GM21381 (cell line): ENCODE results near the gene CHRM4.
"Not testable (repeated sequence)": the region's sequence is repeated elsewhere in the genome, so short reads cannot be mapped to it uniquely, and the experiment has no call there.

Experiments used
- ATAC-seq: cut with Tn5 transposase; IDR thresholded peaks from one replicate; pipeline ENCODE4 v1.9.1; 2021; ENCODE audit warnings: mild to moderate bottlenecking, moderate library complexity; ENCODE audit not compliant: unreplicated experiment

The CHRM4 gene

DNA sequence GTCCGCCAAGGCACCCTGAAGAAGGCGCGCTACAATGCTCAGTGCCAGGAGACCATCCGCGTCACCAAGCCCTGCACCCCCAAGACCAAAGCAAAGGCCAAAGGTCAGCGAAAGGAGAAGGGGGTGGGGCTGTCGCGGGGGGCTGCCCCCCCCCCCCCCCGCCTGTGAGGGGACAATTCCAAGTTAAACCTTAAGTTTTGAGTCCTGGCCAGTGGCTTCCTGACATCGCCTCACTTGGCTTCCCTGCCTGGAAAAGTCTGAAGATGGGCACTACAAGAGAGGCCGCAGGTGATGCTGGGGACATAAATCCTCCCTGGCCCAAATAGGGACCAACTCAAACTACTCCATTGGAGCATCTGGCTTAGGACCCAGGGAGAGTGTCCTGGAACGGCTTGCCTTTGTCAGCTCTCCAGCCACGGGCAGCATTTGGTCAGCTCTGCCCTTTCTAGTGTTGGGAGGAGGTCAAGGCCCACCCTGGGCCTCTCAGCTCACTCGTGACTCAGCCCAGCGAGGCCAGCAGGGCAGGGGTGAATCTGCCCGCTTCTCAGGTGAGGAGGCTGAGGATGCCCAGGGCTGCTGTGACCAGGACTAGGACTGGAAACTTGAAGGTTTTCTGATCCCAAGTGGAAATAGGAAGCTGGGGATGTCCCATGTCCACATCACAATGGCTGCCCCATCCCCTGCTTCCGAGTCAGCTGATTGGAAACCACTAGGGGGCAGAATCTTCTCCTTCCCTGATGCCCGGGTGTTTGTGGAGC lies 8.8 kb downstream of the CHRM4 start:
- ATAC-seq, result no peak

- no peak for ATAC-seq
Observed at GRCh38 chr11:46381819-46382645, 9.5 kb downstream of the CHRM4 start.

GRCh38 chr11:46381048-46381818 lies 10.3 kb downstream of the CHRM4 start, which contains the start of gene MDK:
TSS of gene MDK (plus strand) at chr11:46381669. CDS start at chr11:46382058, 389 bp downstream.
- no peak for ATAC-seq

DNA sequence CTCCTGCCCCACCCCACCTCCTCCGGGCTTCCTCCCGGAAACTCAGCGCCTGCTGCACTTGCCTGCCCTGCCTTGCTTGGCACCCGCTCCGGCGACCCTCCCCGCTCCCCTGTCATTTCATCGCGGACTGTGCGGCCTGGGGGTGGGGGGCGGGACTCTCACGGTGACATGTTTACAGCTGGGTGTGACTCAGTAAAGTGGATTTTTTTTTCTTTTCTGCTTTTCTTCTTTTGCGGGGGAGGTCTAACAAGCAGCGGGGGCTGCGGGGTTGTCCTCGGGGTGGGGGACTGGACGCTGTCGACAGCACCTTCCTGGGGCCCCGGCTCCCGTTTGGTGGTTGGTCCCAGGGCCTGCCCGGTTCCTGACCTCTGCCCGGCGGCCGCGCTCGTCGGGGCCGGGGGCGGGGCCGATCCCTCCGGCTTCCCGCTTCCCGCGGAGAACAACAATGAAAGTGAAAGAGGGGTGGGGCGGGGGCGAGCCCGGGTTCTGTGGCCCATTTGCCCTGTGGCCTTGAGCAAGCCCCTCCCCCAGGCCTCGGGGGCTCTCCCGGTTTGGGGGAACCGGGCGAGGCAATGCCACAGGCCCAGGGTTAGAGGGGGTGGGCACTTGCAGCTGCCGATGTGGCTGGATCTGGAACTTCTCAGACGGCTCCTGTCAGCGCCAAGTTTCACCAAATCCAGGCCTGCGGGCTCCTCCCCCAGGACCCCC lies 11.1 kb downstream of the CHRM4 start:
- ATAC-seq, result no peak

DNA sequence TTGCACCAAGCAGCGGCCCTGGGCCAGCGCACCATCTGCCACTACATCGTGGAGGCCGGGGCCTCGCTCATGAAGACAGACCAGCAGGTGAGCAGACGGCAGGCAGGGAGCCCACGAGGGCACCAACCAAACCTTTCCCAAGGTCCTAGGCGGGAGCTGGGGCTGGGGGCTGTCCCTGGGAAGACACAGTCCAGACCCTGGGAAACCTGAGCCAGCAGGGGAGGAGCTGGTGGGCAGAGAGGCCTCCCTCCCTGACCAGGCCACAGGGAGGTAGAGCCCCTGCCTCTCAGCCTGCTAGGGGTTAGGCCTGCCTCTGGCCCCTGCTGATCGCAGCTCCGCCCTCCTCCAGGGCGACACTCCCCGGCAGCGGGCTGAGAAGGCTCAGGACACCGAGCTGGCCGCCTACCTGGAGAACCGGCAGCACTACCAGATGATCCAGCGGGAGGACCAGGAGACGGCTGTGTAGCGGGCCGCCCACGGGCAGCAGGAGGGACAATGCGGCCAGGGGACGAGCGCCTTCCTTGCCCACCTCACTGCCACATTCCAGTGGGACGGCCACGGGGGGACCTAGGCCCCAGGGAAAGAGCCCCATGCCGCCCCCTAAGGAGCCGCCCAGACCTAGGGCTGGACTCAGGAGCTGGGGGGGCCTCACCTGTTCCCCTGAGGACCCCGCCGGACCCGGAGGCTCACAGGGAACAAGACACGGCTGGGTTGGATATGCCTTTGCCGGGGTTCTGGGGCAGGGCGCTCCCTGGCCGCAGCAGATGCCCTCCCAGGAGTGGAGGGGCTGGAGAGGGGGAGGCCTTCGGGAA lies 11.9 kb downstream of the CHRM4 start:
- ATAC-seq, result not testable (repeated sequence)

DNA sequence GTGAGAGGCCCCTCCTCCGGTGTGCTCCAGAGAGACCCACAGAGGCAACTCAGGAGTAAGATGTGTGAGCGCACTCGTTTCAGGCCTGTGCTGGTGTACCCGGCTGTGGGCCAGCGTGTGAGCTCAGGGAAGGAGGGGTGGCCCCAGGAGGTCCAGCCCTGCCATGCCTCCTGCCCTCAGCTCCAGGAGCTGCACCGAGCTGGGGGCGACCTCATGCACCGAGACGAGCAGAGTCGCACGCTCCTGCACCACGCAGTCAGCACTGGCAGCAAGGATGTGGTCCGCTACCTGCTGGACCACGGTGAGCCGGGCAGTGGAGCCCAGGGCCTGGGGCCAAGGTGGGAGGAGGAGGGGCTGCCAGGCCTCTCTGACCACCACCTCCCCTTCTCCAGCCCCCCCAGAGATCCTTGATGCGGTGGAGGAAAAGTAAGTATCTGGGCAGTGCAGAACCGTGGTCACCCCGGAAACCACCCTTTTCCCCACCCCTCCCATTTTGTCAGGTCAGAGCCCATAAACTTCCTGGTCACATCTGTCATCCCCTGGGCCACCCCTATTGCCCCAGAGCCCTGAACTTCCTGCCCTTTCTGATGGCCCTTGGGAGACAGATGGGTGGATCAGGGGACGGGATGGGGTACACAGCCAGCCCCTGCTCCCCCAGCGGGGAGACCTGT lies 12.6 kb downstream of the CHRM4 start:
- no peak for ATAC-seq

DNA sequence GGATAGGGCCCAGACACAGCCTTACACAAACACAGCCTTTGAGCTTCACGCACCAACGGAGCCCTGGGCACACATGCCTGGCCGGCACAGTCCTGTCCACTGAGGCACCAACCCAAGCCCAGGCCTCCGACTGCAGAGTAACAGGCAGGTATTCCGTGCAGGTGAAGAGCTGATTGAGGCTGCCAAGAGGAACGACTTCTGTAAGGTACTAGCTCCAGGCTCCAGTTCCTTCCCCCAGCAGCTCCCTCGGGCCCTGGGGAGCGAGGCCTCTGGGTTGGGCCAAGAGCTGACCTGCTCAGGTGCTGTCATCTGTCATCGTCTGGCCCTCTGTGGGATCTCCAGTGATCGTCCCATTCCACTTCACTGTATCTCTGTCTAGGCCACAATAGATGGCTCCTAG lies 13.3 kb downstream of the CHRM4 start:
- ATAC-seq, result no peak

DNA sequence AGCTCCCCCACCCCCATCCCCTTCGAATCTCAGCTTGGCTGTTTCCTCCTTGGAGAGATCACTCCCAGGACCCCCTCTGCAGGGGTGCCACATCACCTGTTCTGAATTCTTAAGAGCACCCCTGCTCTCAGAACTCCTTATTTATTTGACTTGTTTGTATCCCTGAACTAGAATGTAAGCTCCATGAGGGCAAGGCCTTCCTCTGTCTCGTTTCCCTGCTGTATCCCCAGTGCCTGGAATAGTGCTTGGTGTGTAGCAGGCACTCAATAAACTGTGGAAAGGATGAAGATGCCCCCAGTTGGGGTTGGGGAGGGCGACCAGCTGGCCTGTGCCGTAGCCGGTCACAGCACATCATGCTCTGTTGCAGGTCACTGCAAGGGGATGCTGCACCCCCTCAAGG lies 13.7 kb downstream of the CHRM4 start:
- no peak for ATAC-seq

DNA sequence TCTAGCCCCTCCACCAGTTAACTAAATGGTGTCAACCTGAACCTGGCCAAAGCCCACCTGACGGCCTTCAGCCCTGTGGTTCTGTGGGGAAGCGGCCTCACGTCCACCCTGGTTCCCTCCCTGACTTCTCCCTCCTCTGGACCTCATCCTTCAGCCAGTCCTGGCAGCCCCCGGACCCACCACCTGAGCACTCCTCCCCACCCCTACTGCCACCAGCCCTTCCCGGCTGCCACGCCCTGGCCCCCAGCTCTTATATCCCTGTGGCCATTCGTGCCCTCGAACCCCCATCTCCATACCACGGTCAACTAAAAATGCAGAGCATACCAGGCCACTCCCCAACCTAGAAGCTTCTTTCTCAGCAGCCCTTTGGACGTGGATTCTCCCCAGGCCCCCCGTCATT lies 14.3 kb downstream of the CHRM4 start:
- no peak for ATAC-seq

DNA sequence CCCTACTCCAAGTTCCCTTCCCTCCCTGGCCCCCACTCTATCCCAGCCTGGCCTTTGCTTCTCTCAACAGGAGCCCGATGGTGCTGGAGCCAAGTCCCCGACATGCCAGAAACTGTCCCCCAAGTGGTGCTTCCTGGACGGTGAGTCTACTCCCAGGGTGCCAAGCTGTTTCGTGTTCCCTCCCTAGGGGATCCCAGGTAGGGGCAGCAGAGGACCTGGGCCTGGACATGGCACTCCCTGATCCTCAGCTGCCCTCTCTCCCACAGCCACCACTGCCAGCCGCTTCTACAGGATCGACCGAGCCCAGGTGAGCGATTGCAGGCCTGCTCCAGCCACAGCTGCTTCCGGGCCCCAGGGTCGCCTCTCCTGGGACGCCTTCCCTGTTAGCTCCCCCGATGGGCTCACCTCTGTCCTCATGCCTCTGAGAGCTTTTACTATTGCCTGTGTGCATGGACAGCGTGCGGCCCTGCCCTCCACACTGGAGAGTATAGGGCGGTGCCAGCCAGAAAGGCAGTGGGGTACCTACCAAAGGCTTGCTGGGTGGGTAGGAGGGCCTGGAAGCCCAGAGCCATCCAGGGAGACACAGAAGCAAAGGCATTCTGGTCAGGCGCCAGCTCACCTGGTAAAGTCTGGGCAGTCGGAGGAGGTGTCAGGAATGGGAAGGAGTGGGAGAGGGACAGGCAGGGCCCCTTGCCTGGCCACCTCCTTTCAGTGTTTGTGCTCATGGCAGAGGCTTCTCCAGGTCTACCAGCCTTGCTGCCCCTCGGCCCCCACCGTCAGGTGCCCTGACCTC lies 15.1 kb downstream of the CHRM4 start:
- no peak for ATAC-seq

- ATAC-seq, result no peak
Observed at GRCh38 chr11:46375392-46376101, 16.0 kb downstream of the CHRM4 start.

DNA sequence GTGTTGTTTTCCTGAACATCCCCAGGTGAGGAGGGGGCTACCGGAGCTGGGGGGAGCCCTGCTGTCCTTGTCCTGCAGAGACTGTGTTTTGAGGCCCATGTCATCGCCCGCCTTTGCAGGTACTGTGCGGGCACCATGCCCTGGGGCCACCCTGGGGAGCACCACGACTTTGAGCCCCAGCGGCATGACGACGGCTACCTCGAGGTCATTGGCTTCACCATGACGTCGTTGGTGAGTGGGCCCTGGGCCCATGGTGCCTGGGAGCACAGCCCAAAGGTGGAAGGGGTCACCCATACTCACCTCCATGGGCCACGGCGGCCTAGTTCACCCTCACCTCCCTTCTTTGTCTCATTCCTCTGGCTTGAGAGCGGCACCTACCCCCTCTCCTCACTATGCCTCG lies 16.8 kb downstream of the CHRM4 start:
- no peak for ATAC-seq

- ATAC-seq, result no peak
Observed at GRCh38 chr11:46373787-46374740, 17.5 kb downstream of the CHRM4 start.

- not testable (repeated sequence) for ATAC-seq
Observed at GRCh38 chr11:46372501-46372900, 19.1 kb downstream of the CHRM4 start.

GRCh38 chr11:46372086-46372485 lies 19.5 kb downstream of the CHRM4 start:
- no peak for ATAC-seq

DNA sequence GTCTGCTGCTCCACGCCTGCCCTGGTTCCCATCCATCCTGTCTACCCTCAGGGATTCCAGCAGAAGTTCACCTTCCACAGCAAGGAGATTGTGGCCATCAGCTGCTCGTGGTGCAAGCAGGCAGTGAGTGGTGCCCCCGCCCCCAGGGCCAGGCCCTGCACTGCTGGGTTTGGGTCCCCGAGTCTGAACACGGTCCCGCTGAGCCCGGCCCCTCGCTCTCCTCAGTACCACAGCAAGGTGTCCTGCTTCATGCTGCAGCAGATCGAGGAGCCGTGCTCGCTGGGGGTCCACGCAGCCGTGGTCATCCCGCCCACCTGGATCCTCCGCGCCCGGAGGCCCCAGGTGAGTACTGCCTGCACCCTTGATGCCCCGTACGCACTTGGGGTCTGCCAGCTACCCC lies 20.3 kb downstream of the CHRM4 start:
- not testable (repeated sequence) for ATAC-seq

GRCh38 chr11:46370253-46370652 lies 21.3 kb downstream of the CHRM4 start:
- no peak for ATAC-seq
